WTC11 (cell line): ENCODE results near the gene PCYOX1L. TPM values are rescaled to one million over a fixed set of nuclear protein-coding genes. Genes with fewer than 3 reads are reported as not detected.

Experiments used
- ATAC-seq: fragments of 200-7000 bp; cut with Tn5 transposase; 2 replicates; pipeline ENCODE4 v1.10.0; 2021; ENCODE audit warnings: mild to moderate bottlenecking, moderate library complexity
- Bru-seq: library from RNA; stranded (reverse); fragments of 400-500 nt; gene quantifications from one replicate; lab custom pipeline; 2021; lab: Mats Ljungman, UMichigan
- CTCF ChIA-PET: fragments of 300-600 bp; sonication (Branson Sonifier 250); formaldehyde crosslinking; loops from one replicate; lab custom pipeline; 2021; ENCODE audit warnings: antibody characterized with exemption; lab: Charles Lee
- POLR2A ChIA-PET: fragments of 350-600 bp; sonication (Branson Sonifier 250); formaldehyde crosslinking; loops from one replicate; lab custom pipeline; 2021; ENCODE audit warnings: antibody characterized with exemption; lab: Charles Lee
- DNase-seq: peaks from one replicate; pipeline ENCODE4 v3.0.0; 2021; ENCODE audit warnings: low spot score
- H3K27ac Mint-ChIP-seq: 2 replicates; pipeline ENCODE4 v1.8.0; 2021; ENCODE audit warnings: mixed read lengths
- H3K27me3 Mint-ChIP-seq: 2 replicates; pipeline ENCODE4 v1.8.0; 2021; ENCODE audit warnings: low read depth, mild to moderate bottlenecking, moderate library complexity, mixed read lengths
- H3K36me3 Mint-ChIP-seq: 2 replicates; pipeline ENCODE4 v1.8.0; 2021; ENCODE audit warnings: mixed read lengths
- H3K4me1 Mint-ChIP-seq: 2 replicates; pipeline ENCODE4 v1.8.0; 2022; ENCODE audit warnings: mixed read lengths
- H3K4me3 Mint-ChIP-seq: 2 replicates; pipeline ENCODE4 v1.8.0; 2021; ENCODE audit warnings: mild to moderate bottlenecking, moderate library complexity, mixed read lengths
- H3K9me3 Mint-ChIP-seq: 2 replicates; pipeline ENCODE4 v1.8.0; 2021; ENCODE audit warnings: mixed read lengths
- CREB1 ChIP-seq: sonication (generic); formaldehyde crosslinking; IDR thresholded peaks from 2 replicates; pipeline ENCODE4 v1.8.0; 2023; ENCODE audit warnings: mild to moderate bottlenecking, missing genetic modification reagents
- E2F5 ChIP-seq: sonication (generic); formaldehyde crosslinking; IDR thresholded peaks from 2 replicates; pipeline ENCODE4 v1.8.1; 2022; ENCODE audit warnings: mild to moderate bottlenecking, moderate library complexity, missing genetic modification reagents
- EMX1 ChIP-seq: fragments of 250-450 bp; sonication (Bioruptor Pico); IDR thresholded peaks from 2 replicates; pipeline ENCODE4 v1.8.0; 2021; ENCODE audit warnings: mild to moderate bottlenecking
- ESRRA ChIP-seq: sonication (generic); formaldehyde crosslinking; IDR thresholded peaks from 2 replicates; pipeline ENCODE4 v1.8.1; 2022; ENCODE audit warnings: mild to moderate bottlenecking, missing genetic modification reagents, borderline replicate concordance
- GTF2I ChIP-seq: fragments of 250-450 bp; sonication (Bioruptor Pico); conservative IDR thresholded peaks from 2 replicates; pipeline ENCODE4 v1.4.0; 2021; ENCODE audit warnings: mild to moderate bottlenecking
- HMGXB4 ChIP-seq: sonication (generic); formaldehyde crosslinking; IDR thresholded peaks from 2 replicates; pipeline ENCODE4 v1.8.1; 2023; ENCODE audit warnings: mild to moderate bottlenecking, moderate library complexity, missing genetic modification reagents
- KAT7 ChIP-seq: sonication (generic); formaldehyde crosslinking; IDR thresholded peaks from 2 replicates; pipeline ENCODE4 v1.8.1; 2023; ENCODE audit warnings: missing genetic modification reagents, mild to moderate bottlenecking, borderline replicate concordance
- MAX ChIP-seq: sonication (generic); formaldehyde crosslinking; IDR thresholded peaks from 2 replicates; pipeline ENCODE4 v1.8.0; 2022; ENCODE audit warnings: mild to moderate bottlenecking, missing genetic modification reagents
- OVOL2 ChIP-seq: fragments of 250-450 bp; sonication (Bioruptor Pico); IDR thresholded peaks from 2 replicates; pipeline ENCODE4 v1.9.0; 2021; ENCODE audit warnings: mild to moderate bottlenecking, borderline replicate concordance
- PRRX2 ChIP-seq: fragments of 250-450 bp; sonication (Bioruptor Pico); IDR thresholded peaks from 2 replicates; pipeline ENCODE4 v1.8.0; 2021; ENCODE audit warnings: mild to moderate bottlenecking
- SMAD3 ChIP-seq: sonication (generic); formaldehyde crosslinking; IDR thresholded peaks from 2 replicates; pipeline ENCODE4 v1.8.0; 2022; ENCODE audit warnings: missing genetic modification reagents, mild to moderate bottlenecking, borderline replicate concordance
- STAT6 ChIP-seq: sonication (generic); formaldehyde crosslinking; conservative IDR thresholded peaks from 2 replicates; pipeline ENCODE4 v1.8.1; 2023; ENCODE audit warnings: mild to moderate bottlenecking, low read depth, missing genetic modification reagents, moderate library complexity
- ZBTB43 ChIP-seq: sonication (generic); formaldehyde crosslinking; IDR thresholded peaks from 2 replicates; pipeline ENCODE4 v1.8.1; 2023; ENCODE audit warnings: mild to moderate bottlenecking, missing genetic modification reagents
- ZNF317 ChIP-seq: sonication (generic); formaldehyde crosslinking; IDR thresholded peaks from 2 replicates; pipeline ENCODE4 v1.8.1; 2023; ENCODE audit warnings: low read depth, mild to moderate bottlenecking, moderate library complexity, missing genetic modification reagents, borderline replicate concordance
- ZNF423 ChIP-seq: fragments of 250-450 bp; sonication (Bioruptor Pico); IDR thresholded peaks from 2 replicates; pipeline ENCODE4 v2.1.2; 2022; ENCODE audit warnings: mild to moderate bottlenecking, moderate library complexity
- ZNF671 ChIP-seq: fragments of 250-450 bp; sonication (Bioruptor Pico); IDR thresholded peaks from 2 replicates; pipeline ENCODE4 v1.8.0; 2021; ENCODE audit warnings: mild to moderate bottlenecking
- long read RNA-seq, 3 experiments: library from RNA in 1 of 3; library from capped mRNA in 1 of 3; library from polyadenylated mRNA in 1 of 3; unstranded in 2 of 3; stranded (forward) in 1 of 3; transcript quantifications; one replicate each; pipeline ENCODE4 v2.0.0, GENCODE V29; 2021
- total RNA-seq: library from RNA; stranded (reverse); gene quantifications from 3 replicates; pipeline ENCODE4 v1.2.3, GENCODE V29; 2021
- TF ChIP-seq, protein P1 (sequence below): sonication (generic); formaldehyde crosslinking; IDR thresholded peaks from 2 replicates; pipeline ENCODE4 v1.8.1; 2023; ENCODE audit warnings: mild to moderate bottlenecking, missing genetic modification reagents
- TF ChIP-seq, protein P2 (sequence below): sonication (generic); formaldehyde crosslinking; IDR thresholded peaks from 2 replicates; pipeline ENCODE4 v1.8.0; 2022; ENCODE audit warnings: mild to moderate bottlenecking, missing genetic modification reagents
- TF ChIP-seq, protein P3 (sequence below): fragments of 250-450 bp; sonication (Bioruptor Pico); IDR thresholded peaks from 2 replicates; pipeline ENCODE4 v1.9.0; 2021; ENCODE audit warnings: mild to moderate bottlenecking

PCYOX1L gene
- total RNA-seq (8.1 to 19.2 TPM (median 17.2 TPM) in 3 replicates), Bru-seq, nascent RNA (percentile 83 among the genes with signal in this experiment)
- long read RNA-seq, experiment 1, full-length matches to known transcripts: 34 of 38 reads
- long read RNA-seq, experiment 1, partial matches to known transcripts: 1 of 38 reads
- long read RNA-seq, experiment 1, other reads (novel, unspliced or antisense): 3 of 38 reads
- long read RNA-seq, experiment 2, full-length matches to known transcripts: 13 of 29 reads
- long read RNA-seq, experiment 2, partial matches to known transcripts: 15 of 29 reads
- long read RNA-seq, experiment 2, other reads (novel, unspliced or antisense): 1 of 29 reads
- long read RNA-seq, experiment 3, partial matches to known transcripts: 1 of 1 reads
- long read RNA-seq, experiment 3, other reads (novel, unspliced or antisense): 0 of 1 reads

DNA sequence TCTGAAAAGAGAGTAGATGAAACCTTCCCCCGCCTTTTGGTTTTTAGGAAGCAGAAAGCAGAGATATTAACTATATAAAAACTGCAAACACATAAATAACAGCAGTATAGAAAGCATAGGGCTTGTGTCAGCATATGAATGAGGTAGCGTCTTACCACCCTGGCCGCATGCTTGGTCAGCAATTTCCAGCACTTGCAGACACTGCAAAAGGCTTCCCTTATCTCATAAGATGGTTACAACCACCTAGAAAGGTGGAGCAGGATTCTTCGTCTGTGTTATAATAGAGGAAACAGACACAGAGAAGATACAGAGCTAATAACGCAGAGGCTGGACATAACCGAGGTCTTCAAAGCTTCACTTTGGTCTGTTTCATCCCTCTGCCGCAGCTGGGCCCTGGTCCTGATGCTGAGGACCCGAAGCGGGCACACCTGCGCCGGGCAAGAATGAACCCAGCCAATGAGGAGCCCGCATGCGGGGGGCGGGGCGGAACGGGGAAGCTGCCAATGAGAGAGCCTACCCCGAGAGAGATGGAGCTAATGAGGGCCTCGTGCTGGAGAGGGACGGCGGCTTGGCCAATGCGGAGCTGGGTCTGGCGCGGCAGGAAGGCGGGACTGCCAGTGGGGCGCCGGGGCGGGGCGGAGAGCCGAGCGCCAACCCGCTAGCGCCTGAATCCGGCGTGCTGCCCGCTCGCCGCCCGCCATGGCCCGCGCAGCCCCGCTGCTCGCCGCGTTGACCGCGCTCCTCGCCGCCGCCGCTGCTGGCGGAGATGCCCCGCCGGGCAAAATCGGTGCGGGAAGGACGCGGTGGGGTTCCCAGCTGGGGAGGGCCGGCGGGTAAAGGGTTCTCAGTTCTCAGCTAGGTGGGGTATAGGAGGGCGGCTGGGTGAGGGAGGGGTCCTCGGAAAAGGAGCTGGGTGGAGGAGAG is at the start of gene PCYOX1L:
Gene PCYOX1L, plus strand, starts transcription at position 677 of the 924 bp plus-strand sequence. Its CDS starts 23 bp downstream, at position 700.
- ChIA-PET POLR2A (interaction anchor here (0.9 to 1.5 kb wide), 3 partner anchors 10 to 241 kb away, joined by 3 to 16 read pairs (median 5); partner anchors contain the start of gene GRPEL2), CTCF (interaction anchor here (0.8 to 4.0 kb wide), 20 partner anchors 10 to 261 kb away, joined by 3 to 57 read pairs (median 6); partner anchors contain the start of genes CSNK1A1, GRPEL2 and IL17B)
- Mint-ChIP-seq H3K27me3 (peaks cover 3% of the 10 kb centered on the region; the same call in 1 of the 2 replicates), H3K9me3 (no peaks in the 10 kb centered on the region), H3K36me3 (peaks cover 17% of the 10 kb centered on the region), H3K4me3 (peak within 1 kb of the TSS; percentile 87), H3K4me1 (peaks cover 16% of the 10 kb centered on the region), H3K27ac (no peak within 1 kb of the TSS)
- DNase-seq (peak; percentile 99), ATAC-seq (peak; percentile 100)
- no peak for TF ChIP-seq CREB1 (CRISPR knock-in tag)
- TF ChIP-seq ZNF423 (CRISPR knock-in tag): no peak
- TF ChIP-seq STAT6 (CRISPR knock-in tag): 0 out of 2 replicates have a peak, but pooled peaks have one; percentile 81
- TF ChIP-seq ESRRA: peak; percentile 44; the same call in 1 of the 2 replicates
- 0 out of 2 replicates have a peak, but pooled peaks have one; percentile 76 for TF ChIP-seq HMGXB4 (CRISPR knock-in tag)
- TF ChIP-seq, protein P1, sequence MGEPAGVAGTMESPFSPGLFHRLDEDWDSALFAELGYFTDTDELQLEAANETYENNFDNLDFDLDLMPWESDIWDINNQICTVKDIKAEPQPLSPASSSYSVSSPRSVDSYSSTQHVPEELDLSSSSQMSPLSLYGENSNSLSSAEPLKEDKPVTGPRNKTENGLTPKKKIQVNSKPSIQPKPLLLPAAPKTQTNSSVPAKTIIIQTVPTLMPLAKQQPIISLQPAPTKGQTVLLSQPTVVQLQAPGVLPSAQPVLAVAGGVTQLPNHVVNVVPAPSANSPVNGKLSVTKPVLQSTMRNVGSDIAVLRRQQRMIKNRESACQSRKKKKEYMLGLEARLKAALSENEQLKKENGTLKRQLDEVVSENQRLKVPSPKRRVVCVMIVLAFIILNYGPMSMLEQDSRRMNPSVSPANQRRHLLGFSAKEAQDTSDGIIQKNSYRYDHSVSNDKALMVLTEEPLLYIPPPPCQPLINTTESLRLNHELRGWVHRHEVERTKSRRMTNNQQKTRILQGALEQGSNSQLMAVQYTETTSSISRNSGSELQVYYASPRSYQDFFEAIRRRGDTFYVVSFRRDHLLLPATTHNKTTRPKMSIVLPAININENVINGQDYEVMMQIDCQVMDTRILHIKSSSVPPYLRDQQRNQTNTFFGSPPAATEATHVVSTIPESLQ (CRISPR knock-in tag): no peak
- peak; percentile 45; the same call in 1 of the 2 replicates for TF ChIP-seq MAX (CRISPR knock-in tag)
- TF ChIP-seq, protein P2, sequence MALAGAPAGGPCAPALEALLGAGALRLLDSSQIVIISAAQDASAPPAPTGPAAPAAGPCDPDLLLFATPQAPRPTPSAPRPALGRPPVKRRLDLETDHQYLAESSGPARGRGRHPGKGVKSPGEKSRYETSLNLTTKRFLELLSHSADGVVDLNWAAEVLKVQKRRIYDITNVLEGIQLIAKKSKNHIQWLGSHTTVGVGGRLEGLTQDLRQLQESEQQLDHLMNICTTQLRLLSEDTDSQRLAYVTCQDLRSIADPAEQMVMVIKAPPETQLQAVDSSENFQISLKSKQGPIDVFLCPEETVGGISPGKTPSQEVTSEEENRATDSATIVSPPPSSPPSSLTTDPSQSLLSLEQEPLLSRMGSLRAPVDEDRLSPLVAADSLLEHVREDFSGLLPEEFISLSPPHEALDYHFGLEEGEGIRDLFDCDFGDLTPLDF (CRISPR knock-in tag): no peak
- TF ChIP-seq OVOL2 (CRISPR knock-in tag): no peak
- no peak for TF ChIP-seq ZBTB43 (CRISPR knock-in tag)
- no peak for TF ChIP-seq ZNF671 (CRISPR knock-in tag)
- TF ChIP-seq ZNF317: peak; percentile 33; the same call in 1 of the 2 replicates
- TF ChIP-seq KAT7 (CRISPR knock-in tag): 0 out of 2 replicates have a peak, but pooled peaks have one; percentile 43
- TF ChIP-seq PRRX2 (CRISPR knock-in tag): no peak
- TF ChIP-seq E2F5: peak; percentile 84; the same call in 1 of the 2 replicates
- no peak for TF ChIP-seq GTF2I (CRISPR knock-in tag)
- no peak for TF ChIP-seq EMX1 (CRISPR knock-in tag)
- TF ChIP-seq, protein P3, sequence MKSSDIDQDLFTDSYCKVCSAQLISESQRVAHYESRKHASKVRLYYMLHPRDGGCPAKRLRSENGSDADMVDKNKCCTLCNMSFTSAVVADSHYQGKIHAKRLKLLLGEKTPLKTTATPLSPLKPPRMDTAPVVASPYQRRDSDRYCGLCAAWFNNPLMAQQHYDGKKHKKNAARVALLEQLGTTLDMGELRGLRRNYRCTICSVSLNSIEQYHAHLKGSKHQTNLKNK (CRISPR knock-in tag): no peak
- TF ChIP-seq SMAD3 (CRISPR knock-in tag): 0 out of 2 replicates have a peak, but pooled peaks have one; percentile 22
